DMS153 treated with DMSO at 0.1 percent for 48 hours (cell line): ENCODE data around the gene DOCK7.
"Not testable (repeated sequence)": the region's sequence is repeated elsewhere in the genome, so short reads cannot be mapped to it uniquely, and the experiment has no call there.

Experiments used
- DNase-seq: peaks from one replicate; lab custom pipeline; 2025; ENCODE audit not compliant: unreplicated experiment; lab: John Stamatoyannopoulos, UW

Gene DOCK7

DNA sequence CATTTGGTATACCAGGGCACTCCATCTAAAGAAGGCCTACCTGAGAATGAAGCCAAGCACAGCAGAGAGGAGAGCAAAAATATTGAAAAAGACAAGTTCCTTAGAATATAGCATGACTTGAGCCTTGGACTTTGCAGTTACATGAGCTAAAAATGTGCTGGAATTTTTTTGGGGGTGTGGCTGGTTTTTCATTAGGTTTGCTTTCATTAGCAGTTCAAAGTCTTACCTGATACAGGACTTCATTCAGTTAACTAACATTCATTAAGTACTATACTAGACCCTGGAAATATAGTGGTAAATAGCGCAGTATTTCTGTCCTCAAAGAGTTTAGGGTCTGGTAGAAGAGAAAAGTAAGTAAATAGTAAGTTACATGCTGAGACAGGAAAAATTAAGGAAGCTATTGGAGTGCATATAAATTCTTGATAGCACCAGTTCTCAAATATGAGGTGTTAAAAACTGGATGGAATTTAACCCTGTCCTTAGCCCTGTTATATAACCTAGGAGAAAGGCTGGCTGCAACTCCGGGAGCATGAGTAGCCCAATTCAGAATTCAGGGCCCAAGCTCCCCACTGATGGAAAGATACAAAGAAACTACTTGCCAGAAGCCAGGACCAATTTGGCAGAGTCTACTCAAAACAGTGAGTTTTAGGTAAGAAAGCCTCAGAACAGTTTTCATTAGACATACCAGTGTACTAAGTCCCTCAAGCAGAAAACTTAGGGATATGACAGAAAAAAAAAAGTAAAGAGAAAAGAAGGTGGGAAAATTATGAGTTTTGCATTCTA, 3.1 kb upstream of the DOCK7 start:
- no peak for DNase-seq

DNA sequence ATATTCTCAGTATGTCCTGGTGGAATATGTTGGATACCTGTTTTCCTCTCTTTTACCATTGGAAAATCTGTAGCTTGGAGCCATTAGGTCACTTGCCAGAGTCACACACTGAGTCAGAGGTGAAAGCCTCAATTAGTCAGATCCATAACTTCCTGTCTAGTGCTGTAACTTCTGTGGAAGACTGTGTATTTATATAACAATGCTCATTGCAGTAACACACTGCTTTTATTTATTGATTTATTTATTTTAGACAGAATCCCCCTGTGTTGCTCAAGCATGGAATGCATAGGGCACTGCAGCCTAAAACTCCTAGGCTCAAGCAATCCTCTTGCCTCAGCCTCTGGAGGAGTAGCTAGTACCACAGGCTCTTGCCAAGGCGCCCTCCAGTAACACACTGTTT, 1.3 kb upstream of the DOCK7 start:
- no peak for DNase-seq

- peak; percentile 23 for DNase-seq
These were observed 500 bp upstream of the DOCK7 start for GRCh38 chr1:62688687-62689085.

DNA sequence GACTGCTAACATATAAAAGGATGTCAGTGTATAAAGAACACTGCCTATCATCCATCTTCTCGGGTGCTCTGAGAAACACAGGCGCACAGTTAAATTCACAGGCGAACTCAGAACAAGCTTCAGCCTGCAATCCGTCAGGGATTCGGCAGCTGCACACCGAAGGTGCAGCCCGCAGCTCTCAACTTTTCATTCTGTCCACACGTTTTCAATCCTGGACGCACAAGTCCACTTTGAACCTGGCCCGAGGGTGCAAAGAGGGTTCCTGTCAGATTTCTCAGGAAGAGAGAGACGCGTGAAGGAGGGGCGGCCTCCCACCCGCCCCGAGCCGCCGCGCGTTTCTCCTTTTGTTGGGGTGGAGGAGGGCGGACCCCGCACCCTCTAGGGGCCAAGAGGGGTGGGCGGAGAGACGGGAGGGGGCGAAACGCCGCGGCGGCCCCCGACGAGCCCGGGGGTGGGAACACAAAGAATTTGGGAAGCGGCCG, 724 bp downstream of the DOCK7 start:
- peak; percentile 47 for DNase-seq

GRCh38 chr1:62686822-62687221, 1.4 kb downstream of the DOCK7 start:
- DNase-seq: no peak

DNA sequence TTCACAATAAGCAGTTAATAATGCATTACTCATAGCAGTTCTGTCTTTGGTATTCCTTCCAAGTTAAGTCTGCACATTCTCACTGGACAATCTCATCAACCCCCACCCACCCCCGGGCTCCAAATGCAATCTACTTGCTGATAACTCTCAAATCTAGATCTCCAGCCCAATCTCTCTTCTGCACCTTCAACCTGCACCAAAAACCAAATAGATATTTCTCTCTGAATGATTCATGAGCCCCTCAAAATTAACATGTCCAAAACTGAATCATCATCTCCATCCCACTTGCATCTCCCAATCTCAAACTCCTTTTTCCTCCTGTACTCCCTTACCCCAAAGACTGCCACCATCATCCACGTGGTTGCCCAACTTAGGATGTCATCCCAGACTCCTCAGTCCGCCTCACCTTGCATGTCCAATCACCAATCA, 2.7 kb downstream of the DOCK7 start:
- DNase-seq: no peak

GRCh38 chr1:62682531-62682930, 5.7 kb downstream of the DOCK7 start:
- no peak for DNase-seq

DNA sequence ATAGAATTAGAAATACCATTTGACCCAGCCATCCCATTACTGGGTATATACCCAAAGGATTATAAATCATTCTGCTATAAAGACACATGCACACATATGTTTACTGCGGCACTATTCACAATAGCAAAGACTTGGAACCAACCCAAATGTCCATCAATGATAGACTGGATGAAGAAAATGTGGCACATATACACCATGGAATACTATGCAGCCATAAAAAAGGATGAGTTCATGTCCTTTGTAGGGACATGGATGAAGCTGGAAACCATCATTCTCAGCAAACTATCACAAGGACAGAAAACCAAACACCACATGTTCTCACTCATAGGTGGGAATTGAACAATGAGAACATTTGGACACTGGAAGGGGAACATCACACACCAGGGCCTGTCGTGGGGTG, 7.2 kb downstream of the DOCK7 start:
- DNase-seq: not testable (repeated sequence)

DNA sequence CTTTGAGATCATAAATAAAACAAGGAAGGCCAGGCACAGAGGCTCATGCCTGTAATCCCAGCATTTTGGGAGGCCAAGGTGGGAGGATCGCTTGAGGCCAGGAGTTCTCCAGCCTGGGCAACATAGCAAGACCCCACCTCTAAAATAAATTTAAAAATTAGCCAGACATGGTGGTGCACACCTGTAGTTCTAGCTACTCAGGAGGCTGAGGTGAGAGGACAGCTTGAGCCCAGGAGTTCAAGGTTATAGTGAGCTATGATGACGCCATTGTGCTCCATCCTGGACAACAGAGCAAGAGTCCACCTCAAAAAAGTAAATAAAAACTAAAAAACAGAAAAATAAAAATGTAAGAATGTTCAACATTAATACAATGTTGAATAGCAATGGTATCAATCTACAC, 10.4 kb downstream of the DOCK7 start:
- not testable (repeated sequence) for DNase-seq

- DNase-seq: no peak
These were observed 11.4 kb downstream of the DOCK7 start for GRCh38 chr1:62676611-62677356.

DNA sequence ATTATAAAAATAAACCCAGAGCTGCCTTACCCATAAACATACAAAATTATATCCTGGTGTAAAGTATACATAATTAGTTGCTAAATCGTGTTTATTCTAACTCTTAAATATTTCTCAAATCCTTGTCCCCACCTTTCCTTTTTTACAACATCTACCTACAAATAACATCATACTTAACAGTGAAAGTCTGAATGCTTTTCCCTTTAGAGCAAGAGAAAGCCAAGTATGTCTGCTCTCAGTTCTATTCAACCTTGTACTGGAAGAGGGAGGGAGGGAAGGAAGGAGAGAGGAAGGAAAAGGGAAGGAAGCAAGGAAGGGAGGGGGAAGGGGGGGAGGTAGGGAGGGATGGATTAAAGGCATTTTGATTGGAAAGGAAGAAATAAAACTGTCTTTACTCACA, 14.6 kb downstream of the DOCK7 start:
- no peak for DNase-seq

DNA sequence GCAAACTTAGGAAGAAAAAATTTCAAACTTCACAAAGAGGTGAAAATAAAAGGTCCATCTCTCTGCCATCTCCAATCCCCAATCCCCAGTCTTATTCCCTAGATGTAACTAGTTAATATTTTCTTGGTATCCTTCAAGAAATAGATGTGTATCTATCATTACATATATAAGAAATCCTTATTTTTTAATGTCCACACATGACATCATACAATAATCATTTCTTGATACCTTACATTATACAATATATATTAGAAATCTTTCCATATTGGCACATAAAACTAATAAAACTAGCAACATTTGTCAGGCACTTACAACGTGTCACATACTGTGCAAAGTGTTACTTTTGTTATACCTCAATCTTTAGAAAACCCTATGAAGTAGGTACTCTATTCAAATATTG, 16.2 kb downstream of the DOCK7 start:
- no peak for DNase-seq

- DNase-seq: no peak
These were observed 33.4 kb downstream of the DOCK7 start for GRCh38 chr1:62654744-62655143.

GRCh38 chr1:62652387-62652786, 35.8 kb downstream of the DOCK7 start:
- DNase-seq: no peak

- no peak for DNase-seq
These were observed 44.9 kb downstream of the DOCK7 start for GRCh38 chr1:62643283-62643682.

DNA sequence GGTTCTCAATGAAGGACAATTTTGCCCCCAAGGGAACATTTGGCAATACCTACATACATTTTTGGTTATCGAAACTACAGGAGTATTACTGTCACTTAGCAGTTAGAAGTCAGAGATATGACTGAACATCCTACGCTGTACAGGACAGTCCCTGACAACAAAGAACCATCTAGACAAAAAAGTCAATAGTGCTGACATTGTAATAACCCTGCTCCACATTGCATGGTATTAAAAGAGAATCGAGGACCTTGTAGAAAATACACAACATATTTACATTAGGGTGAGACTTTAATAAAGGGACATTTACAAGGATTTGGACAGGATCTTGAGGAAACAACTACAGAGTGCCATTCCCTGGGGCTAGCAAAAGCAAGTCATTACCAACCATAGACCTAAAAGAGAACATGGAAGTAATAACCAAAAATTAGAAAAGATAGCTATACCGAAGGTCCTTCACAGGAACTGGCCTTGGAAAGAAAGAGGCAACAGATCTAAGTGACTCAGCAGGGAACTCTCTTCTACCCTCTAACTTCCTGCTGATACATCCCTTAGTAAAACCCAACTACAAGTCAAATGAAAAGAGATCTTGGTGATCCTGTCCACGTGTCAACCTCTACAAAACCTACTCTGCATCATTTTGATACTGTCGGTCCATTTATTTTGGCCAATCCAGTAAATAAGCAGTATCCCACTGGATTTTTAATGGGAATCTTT, 50.6 kb downstream of the DOCK7 start:
- DNase-seq: no peak

DNA sequence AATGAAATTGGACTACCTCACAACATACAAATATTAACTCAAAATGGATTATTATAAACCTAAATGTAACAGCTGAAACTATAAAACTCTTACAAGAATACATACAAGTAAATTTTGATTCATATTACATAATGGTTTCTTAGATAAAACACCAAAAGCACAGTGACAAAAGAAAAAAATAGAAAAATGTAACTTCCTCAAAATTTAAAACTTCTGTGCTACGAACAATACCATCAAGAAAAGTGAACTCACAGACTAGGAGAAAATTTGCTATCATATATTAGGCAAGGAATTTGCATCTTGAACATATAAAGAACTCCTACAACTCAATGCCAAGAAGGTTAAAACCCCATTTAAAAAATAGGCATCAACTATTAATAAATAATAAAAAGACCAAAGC, 59.7 kb downstream of the DOCK7 start:
- DNase-seq: no peak

- no peak for DNase-seq
These were observed 62.8 kb downstream of the DOCK7 start for GRCh38 chr1:62625415-62625814.

DNA sequence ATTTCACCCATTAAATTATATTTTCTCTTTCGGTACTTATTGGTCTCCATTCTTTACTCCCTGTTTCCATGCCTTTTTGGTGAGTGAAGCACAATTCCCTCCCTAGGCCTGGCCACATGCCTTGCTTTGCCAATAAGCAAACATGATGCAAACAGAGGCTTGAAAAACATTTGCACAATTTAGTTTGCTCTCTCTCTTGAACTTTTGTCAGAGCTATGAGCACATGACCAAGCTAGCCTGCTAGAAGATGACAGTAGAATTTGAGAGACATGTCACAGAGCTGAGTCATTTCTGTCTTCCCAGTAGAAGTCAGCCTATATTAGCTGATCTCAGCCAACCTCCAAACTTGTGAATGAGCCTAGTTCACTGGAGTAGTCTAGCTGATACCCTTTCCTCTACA, 66.3 kb downstream of the DOCK7 start:
- no peak for DNase-seq

GRCh38 chr1:62613890-62614289, 74.3 kb downstream of the DOCK7 start:
- DNase-seq: no peak

- no peak for DNase-seq
These were observed 74.9 kb downstream of the DOCK7 start for GRCh38 chr1:62613325-62613727.

- no peak for DNase-seq
These were observed 75.4 kb downstream of the DOCK7 start for GRCh38 chr1:62612770-62613169.
